Ishikawa (cell line): Measurements from ENCODE around the gene CEP290.

Experiments used
- CEBPB ChIP-seq: IDR thresholded peaks from 2 replicates; pipeline ENCODE4 v1.6.1; 2012
- CREB1 ChIP-seq: IDR thresholded peaks from 2 replicates; pipeline ENCODE4 v1.6.1; 2012; ENCODE audit warnings: low read depth
- EGR1 ChIP-seq: IDR thresholded peaks from 2 replicates; pipeline ENCODE4 v1.6.1; 2012
- EP300 ChIP-seq: IDR thresholded peaks from 2 replicates; pipeline ENCODE4 v1.6.1; 2012; ENCODE audit warnings: borderline replicate concordance
- FOXM1 ChIP-seq: IDR thresholded peaks from 2 replicates; pipeline ENCODE4 v1.6.1; 2012; ENCODE audit warnings: low read depth, borderline replicate concordance
- MAX ChIP-seq: IDR thresholded peaks from 2 replicates; pipeline ENCODE4 v1.6.1; 2012
- NFIC ChIP-seq: IDR thresholded peaks from 2 replicates; pipeline ENCODE4 v1.6.1; 2012
- RAD21 ChIP-seq: IDR thresholded peaks from 2 replicates; pipeline ENCODE4 v1.6.1; 2012; ENCODE audit warnings: low read depth
- REST ChIP-seq: IDR thresholded peaks from 2 replicates; pipeline ENCODE4 v1.6.1; 2012; ENCODE audit warnings: low read depth, mild to moderate bottlenecking
- TAF1 ChIP-seq: IDR thresholded peaks from 2 replicates; pipeline ENCODE4 v1.6.1; 2012; ENCODE audit warnings: low read depth, mild to moderate bottlenecking
- TCF12 ChIP-seq: IDR thresholded peaks from 2 replicates; pipeline ENCODE4 v1.6.1; 2012; ENCODE audit warnings: low read depth
- TEAD4 ChIP-seq: IDR thresholded peaks from 2 replicates; pipeline ENCODE4 v1.6.1; 2012
- USF1 ChIP-seq: IDR thresholded peaks from 2 replicates; pipeline ENCODE4 v1.6.1; 2012
- YY1 ChIP-seq: IDR thresholded peaks from 2 replicates; pipeline ENCODE4 v1.6.1; 2012; ENCODE audit warnings: low read depth
- ZBTB7A ChIP-seq: IDR thresholded peaks from 2 replicates; pipeline ENCODE4 v1.6.1; 2012; ENCODE audit warnings: low read depth

Gene CEP290

GRCh38 chr12:88056571-88056970 is 85.3 kb downstream of the CEP290 start:
- TF ChIP-seq TAF1 = no peak
- no peak for TF ChIP-seq EP300
- TF ChIP-seq ZBTB7A = no peak
- TF ChIP-seq YY1 = no peak

GRCh38 chr12:88052686-88053085 is 89.2 kb downstream of the CEP290 start:
- TF ChIP-seq TAF1 (no peak), RAD21 (peak; percentile 42; the same call in 1 of the 2 replicates)

- TF ChIP-seq CREB1 = no peak
- TF ChIP-seq MAX = no peak
- no peak for TF ChIP-seq TCF12
- no peak for TF ChIP-seq TEAD4
Measured at GRCh38 chr12:88044035-88044434, 97.9 kb downstream of the CEP290 start.

GRCh38 chr12:88037770-88038169 is 104.1 kb downstream of the CEP290 start:
- TF ChIP-seq CREB1 = no peak
- no peak for TF ChIP-seq REST
- no peak for TF ChIP-seq EGR1
- TF ChIP-seq MAX = no peak
- no peak for TF ChIP-seq ZBTB7A
- TF ChIP-seq YY1 = no peak
- no peak for TF ChIP-seq USF1
- TF ChIP-seq EP300 = no peak

- TF ChIP-seq NFIC (no peak), FOXM1 (no peak), RAD21 (no peak), MAX (no peak), TCF12 (no peak), USF1 (no peak), EGR1 (no peak), CEBPB (no peak), ZBTB7A (no peak), TEAD4 (no peak), CREB1 (no peak), REST (no peak), YY1 (no peak), EP300 (no peak), TAF1 (no peak)
Measured at GRCh38 chr12:88036353-88036965, 105.4 kb downstream of the CEP290 start.

GRCh38 chr12:88035907-88036289 is 106.0 kb downstream of the CEP290 start:
- TF ChIP-seq MAX (no peak; the same call in 1 of the 2 replicates), TAF1 (no peak), REST (no peak), EGR1 (no peak), RAD21 (no peak)
